Rectal smooth muscle tissue (tissue), 1 donor: ENCODE data around the gene ATP6V0E2.

ENCODE experiments used
- H3K27ac ChIP-seq: one replicate; pipeline ENCODE4 v1.7.0; 2013; ENCODE audit warnings: low read depth, low read length, inconsistent platforms
- H3K27me3 ChIP-seq: one replicate; pipeline ENCODE4 v1.7.0; 2013; ENCODE audit warnings: low read length; ENCODE audit not compliant: control insufficient read depth, insufficient read depth
- H3K36me3 ChIP-seq: one replicate; pipeline ENCODE4 v1.7.0; 2013; ENCODE audit warnings: low read length; ENCODE audit not compliant: control insufficient read depth, insufficient read depth
- H3K4me1 ChIP-seq: one replicate; pipeline ENCODE4 v1.7.0; 2013; ENCODE audit warnings: low read length; ENCODE audit not compliant: control insufficient read depth, insufficient read depth
- H3K4me3 ChIP-seq: one replicate; pipeline ENCODE4 v1.7.0; 2013; ENCODE audit warnings: low read length
- H3K9ac ChIP-seq: one replicate; pipeline ENCODE4 v1.7.0; 2013; ENCODE audit warnings: low read length

Gene ATP6V0E2

GRCh38 chr7:149869291-149869650 lies 4.5 kb upstream of the ATP6V0E2 start:
- no peak overlapping the region for H3K27ac ChIP-seq
- H3K4me1 ChIP-seq: no peaks in the 10 kb centered on the region
- H3K9ac ChIP-seq: no peak overlapping the region
- H3K27me3 ChIP-seq: no peaks in the 10 kb centered on the region
- H3K4me3 ChIP-seq: no peak overlapping the region
- peaks cover 7% of the 10 kb centered on the region for H3K36me3 ChIP-seq

- Histone ChIP-seq H3K36me3 (peaks cover 3% of the 10 kb centered on the region), H3K27me3 (no peaks in the 10 kb centered on the region), H3K4me1 (no peaks in the 10 kb centered on the region), H3K4me3 (no peak overlapping the region), H3K27ac (no peak overlapping the region), H3K9ac (no peak overlapping the region)
These were observed 3.9 kb upstream of the ATP6V0E2 start for GRCh38 chr7:149869867-149870266.

GRCh38 chr7:149870274-149870673 lies 3.5 kb upstream of the ATP6V0E2 start:
- no peak overlapping the region for H3K9ac ChIP-seq
- no peaks in the 10 kb centered on the region for H3K36me3 ChIP-seq
- H3K4me1 ChIP-seq: no peaks in the 10 kb centered on the region
- H3K4me3 ChIP-seq: no peak overlapping the region
- no peak overlapping the region for H3K27ac ChIP-seq
- no peaks in the 10 kb centered on the region for H3K27me3 ChIP-seq

GRCh38 chr7:149870701-149871483 lies 2.9 kb upstream of the ATP6V0E2 start:
- Histone ChIP-seq H3K27me3 (no peaks in the 10 kb centered on the region), H3K4me1 (no peaks in the 10 kb centered on the region), H3K4me3 (no peak overlapping the region), H3K9ac (no peak overlapping the region), H3K27ac (no peak overlapping the region), H3K36me3 (no peaks in the 10 kb centered on the region)

DNA sequence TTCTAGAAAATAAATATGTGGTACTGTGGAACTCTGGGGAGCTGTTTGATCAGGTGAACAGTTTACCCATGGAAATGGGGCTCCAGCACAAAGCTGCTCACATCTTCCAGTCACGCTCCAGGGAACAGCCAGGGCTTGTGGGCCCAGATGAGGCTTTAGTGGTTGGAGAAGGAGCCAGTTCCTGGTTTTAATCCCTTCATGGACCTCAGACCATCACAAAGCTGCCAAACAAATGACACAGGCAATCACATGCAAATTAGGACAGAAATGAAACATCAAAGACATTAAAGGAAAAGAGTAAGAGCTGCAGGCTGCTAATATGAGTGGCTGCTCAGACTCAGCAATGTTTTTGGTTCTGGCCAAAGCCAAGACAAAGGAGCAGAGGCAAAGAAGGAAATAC lies 2.2 kb upstream of the ATP6V0E2 start:
- no peaks in the 10 kb centered on the region for H3K36me3 ChIP-seq
- no peak overlapping the region for H3K9ac ChIP-seq
- no peaks in the 10 kb centered on the region for H3K4me1 ChIP-seq
- no peak overlapping the region for H3K4me3 ChIP-seq
- no peaks in the 10 kb centered on the region for H3K27me3 ChIP-seq
- no peak overlapping the region for H3K27ac ChIP-seq

- peak overlapping the region; percentile 89 for H3K27ac ChIP-seq
- peak overlapping the region; percentile 77 for H3K9ac ChIP-seq
- peak overlapping the region; percentile 80 for H3K4me3 ChIP-seq
- no peaks in the 10 kb centered on the region for H3K4me1 ChIP-seq
- no peaks in the 10 kb centered on the region for H3K36me3 ChIP-seq
- H3K27me3 ChIP-seq: no peaks in the 10 kb centered on the region
These were observed 1.2 kb upstream of the ATP6V0E2 start for GRCh38 chr7:149872419-149873073.

DNA sequence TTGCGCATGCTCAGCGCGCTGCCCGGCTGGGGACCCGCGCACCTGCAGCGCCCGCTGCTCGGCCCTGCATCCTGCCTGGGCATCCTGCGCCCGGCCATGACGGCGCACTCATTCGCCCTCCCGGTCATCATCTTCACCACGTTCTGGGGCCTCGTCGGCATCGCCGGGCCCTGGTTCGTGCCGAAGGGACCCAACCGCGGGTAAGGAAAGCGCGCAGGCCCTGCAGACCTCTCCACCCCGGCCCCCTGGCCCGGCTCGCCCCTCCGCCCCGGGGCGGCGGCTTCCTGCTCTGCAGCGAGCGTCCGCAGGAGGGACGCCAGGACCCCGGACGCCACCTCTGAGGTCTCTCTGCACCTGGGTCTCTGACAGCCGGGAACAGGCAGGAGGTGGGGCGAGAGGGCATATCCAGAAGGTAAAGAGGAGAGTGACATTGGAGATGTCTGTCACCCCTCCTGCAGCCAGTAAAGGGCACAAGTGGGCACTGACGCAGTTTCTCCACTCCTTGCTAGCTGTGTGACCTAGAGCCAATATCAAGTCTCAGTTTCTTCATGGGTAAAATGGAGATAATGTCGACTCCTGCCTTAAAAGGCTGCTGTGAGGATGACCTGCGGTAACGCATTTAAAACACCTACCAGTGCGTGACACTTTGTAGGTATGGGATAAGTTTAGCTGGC lies 338 bp downstream of the ATP6V0E2 start:
- H3K36me3 ChIP-seq: peaks cover 2% of the 10 kb centered on the region
- no peak overlapping the region for H3K9ac ChIP-seq
- no peak overlapping the region for H3K27ac ChIP-seq
- H3K4me1 ChIP-seq: no peaks in the 10 kb centered on the region
- H3K4me3 ChIP-seq: peak overlapping the region; percentile 80
- no peaks in the 10 kb centered on the region for H3K27me3 ChIP-seq

DNA sequence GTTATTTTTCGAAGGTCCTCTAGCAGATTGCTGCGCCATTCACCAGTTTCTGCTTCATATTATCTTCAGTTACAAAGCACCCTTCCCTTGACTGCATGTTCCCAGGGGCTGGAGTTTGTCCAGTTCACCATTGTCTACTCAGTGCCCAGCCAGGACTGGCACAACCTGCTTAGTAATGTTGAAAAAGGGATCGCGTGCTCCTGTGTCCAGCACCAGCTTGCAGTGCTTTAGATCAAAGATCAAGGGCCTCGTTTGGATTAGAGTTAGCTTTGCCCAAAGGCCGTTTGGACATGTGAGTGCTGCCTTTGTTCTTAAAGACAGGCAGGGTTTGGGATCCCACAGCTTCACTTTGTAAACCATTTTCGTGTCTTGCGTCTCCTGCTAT lies 867 bp downstream of the ATP6V0E2 start:
- H3K4me3 ChIP-seq: peak overlapping the region; percentile 80
- H3K9ac ChIP-seq: no peak overlapping the region
- no peaks in the 10 kb centered on the region for H3K4me1 ChIP-seq
- no peak overlapping the region for H3K27ac ChIP-seq
- no peaks in the 10 kb centered on the region for H3K27me3 ChIP-seq
- H3K36me3 ChIP-seq: peaks cover 2% of the 10 kb centered on the region

GRCh38 chr7:149875396-149875795 lies 1.6 kb downstream of the ATP6V0E2 start:
- no peak overlapping the region for H3K27ac ChIP-seq

DNA sequence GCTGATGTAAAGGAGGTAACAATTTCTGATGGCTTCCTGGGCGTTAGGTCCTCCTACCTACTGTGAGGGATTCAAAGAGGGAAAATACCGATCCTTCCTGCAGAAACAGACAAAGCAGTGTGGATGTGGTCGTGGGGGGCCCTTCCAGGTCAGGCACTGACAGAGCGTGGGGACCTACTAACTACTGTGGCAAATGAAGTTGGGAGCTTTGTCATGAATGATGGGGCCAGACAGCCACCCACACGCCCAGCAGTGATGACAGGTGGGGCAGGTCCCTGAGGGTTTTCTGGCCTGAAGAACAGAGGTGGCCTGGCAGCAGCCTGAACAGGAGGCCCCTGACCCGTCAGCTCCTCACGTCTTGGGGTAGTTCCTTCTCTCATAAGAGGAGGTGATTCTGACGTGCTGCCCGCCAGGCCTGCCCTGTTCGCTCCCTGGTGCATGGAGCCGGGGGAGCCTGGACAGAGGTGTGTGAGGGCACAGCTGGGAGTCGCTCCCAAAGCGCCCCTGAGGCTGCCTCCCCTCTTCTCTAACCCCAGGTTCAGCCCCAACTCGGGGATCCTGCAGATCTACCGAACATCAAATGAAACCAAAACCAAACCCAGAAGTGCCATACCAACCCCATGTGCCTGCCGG lies 4.2 kb downstream of the ATP6V0E2 start:
- Histone ChIP-seq H3K4me3 (no peak overlapping the region), H3K27me3 (no peaks in the 10 kb centered on the region), H3K27ac (no peak overlapping the region), H3K36me3 (peaks cover 2% of the 10 kb centered on the region), H3K4me1 (peaks cover 14% of the 10 kb centered on the region), H3K9ac (no peak overlapping the region)

More at GRCh38 chr7:149875396-149875795, 1.6 kb downstream of the ATP6V0E2 start:
- peaks cover 2% of the 10 kb centered on the region for H3K36me3 ChIP-seq
- H3K27me3 ChIP-seq: no peaks in the 10 kb centered on the region
- H3K4me1 ChIP-seq: no peaks in the 10 kb centered on the region
- no peak overlapping the region for H3K9ac ChIP-seq
- no peak overlapping the region for H3K4me3 ChIP-seq

- H3K27ac ChIP-seq: no peak overlapping the region
- no peaks in the 10 kb centered on the region for H3K27me3 ChIP-seq
- H3K9ac ChIP-seq: no peak overlapping the region
- H3K4me3 ChIP-seq: no peak overlapping the region
- peaks cover 16% of the 10 kb centered on the region for H3K4me1 ChIP-seq
- H3K36me3 ChIP-seq: peaks cover 2% of the 10 kb centered on the region
These were observed 4.8 kb downstream of the ATP6V0E2 start for GRCh38 chr7:149878523-149878921.

DNA sequence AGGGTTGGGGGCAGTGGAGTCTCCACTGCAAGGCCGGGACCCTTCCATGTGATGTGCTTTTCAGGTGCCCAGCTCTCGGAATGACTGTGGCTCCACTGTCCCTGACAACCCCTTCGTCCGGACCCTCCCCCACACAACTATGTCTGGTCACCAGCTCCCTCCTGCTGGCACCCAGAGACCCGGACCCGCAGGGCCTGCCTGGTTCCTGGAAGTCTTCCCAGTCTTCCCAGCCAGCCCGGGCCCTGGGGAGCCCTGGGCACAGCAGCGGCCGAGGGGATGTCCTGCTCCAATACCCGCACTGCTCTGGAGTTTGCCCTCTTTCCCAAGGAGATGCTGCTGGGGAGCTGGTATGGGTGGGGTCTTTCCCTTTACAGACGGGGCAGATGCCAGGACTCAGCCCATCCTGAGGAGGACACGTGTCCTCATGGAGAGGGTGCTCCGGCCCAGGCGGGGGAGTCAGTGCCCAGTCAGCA lies 5.5 kb downstream of the ATP6V0E2 start:
- Histone ChIP-seq H3K27ac (no peak overlapping the region), H3K27me3 (no peaks in the 10 kb centered on the region), H3K9ac (no peak overlapping the region), H3K36me3 (peaks cover 2% of the 10 kb centered on the region), H3K4me3 (no peak overlapping the region), H3K4me1 (peaks cover 16% of the 10 kb centered on the region)
